Neural cell (in vitro differentiated cells): Measurements from ENCODE around the gene ZBTB44. TPM values are rescaled to one million over a fixed set of nuclear protein-coding genes. Genes with fewer than 3 reads are reported as not detected.

Experiments
- H2AFZ ChIP-seq: fragments of 200-600, 300-800 bp; sonication (generic), shearing (Covaris generic); 2 replicates; pipeline ENCODE4 v1.6.0; 2014; ENCODE audit warnings: low read depth, mild to moderate bottlenecking, antibody characterized with exemption, low read length, moderate library complexity
- H3F3A ChIP-seq: fragments of 200-600 bp; shearing (Covaris generic); 2 replicates; pipeline ENCODE4 v1.6.1; 2016; ENCODE audit warnings: mild to moderate bottlenecking, moderate library complexity, mixed read lengths, antibody characterized with exemption, low read length; ENCODE audit not compliant: insufficient read depth, poor library complexity, severe bottlenecking
- H3K27ac ChIP-seq: fragments of 200-600, 300-800 bp; sonication (generic), shearing (Covaris generic); 2 replicates; pipeline ENCODE4 v1.5.1; 2014; ENCODE audit warnings: mild to moderate bottlenecking, low read length, moderate library complexity
- H3K27me3 ChIP-seq: fragments of 300-800, 200-600 bp; sonication (generic), shearing (Covaris generic); 2 replicates; pipeline ENCODE4 v1.6.0; 2014; ENCODE audit warnings: mild to moderate bottlenecking, low read depth, low read length, moderate library complexity; ENCODE audit not compliant: insufficient read depth
- H3K36me3 ChIP-seq: fragments of 300-800, 200-600 bp; sonication (generic), shearing (Covaris generic); 2 replicates; pipeline ENCODE4 v1.5.1; 2014; ENCODE audit warnings: mild to moderate bottlenecking, antibody characterized with exemption, low read length, moderate library complexity; ENCODE audit not compliant: insufficient read depth
- H3K4me2 ChIP-seq: fragments of 300-800, 200-600 bp; sonication (generic), shearing (Covaris generic); 2 replicates; pipeline ENCODE4 v1.6.0; 2014; ENCODE audit warnings: mild to moderate bottlenecking, low read length
- H3K4me3 ChIP-seq: fragments of 300-800, 200-600 bp; sonication (generic), shearing (Covaris generic); 2 replicates; pipeline ENCODE4 v1.5.1; 2014; ENCODE audit warnings: mild to moderate bottlenecking, low read length, moderate library complexity
- H3K79me2 ChIP-seq: fragments of 200-600 bp; shearing (Covaris generic); replicated peaks from 2 replicates; pipeline ENCODE4 v1.6.0; 2014; ENCODE audit warnings: mild to moderate bottlenecking, low read length, moderate library complexity; ENCODE audit not compliant: insufficient read depth
- H3K9ac ChIP-seq: fragments of 300-800, 200-600 bp; sonication (generic), shearing (Covaris generic); 2 replicates; pipeline ENCODE4 v1.6.1; 2016; ENCODE audit warnings: mild to moderate bottlenecking, low read length, mixed read lengths
- H3K9me2 ChIP-seq: fragments of 200-600 bp; shearing (Covaris generic); 2 replicates; pipeline ENCODE4 v1.6.1; 2016; ENCODE audit warnings: mild to moderate bottlenecking, low read length, mixed read lengths; ENCODE audit not compliant: insufficient read depth
- H3K9me3 ChIP-seq: fragments of 200-600, 300-800 bp; sonication (generic), shearing (Covaris generic); 2 replicates; pipeline ENCODE4 v1.6.1; 2016; ENCODE audit warnings: mild to moderate bottlenecking, mixed run types, low read length, moderate library complexity, mixed read lengths
- H4K20me1 ChIP-seq: fragments of 200-600 bp; shearing (Covaris generic); 2 replicates; pipeline ENCODE4 v1.6.1; 2016; ENCODE audit warnings: mild to moderate bottlenecking, mixed run types; ENCODE audit not compliant: insufficient read depth
- EP300 ChIP-seq: fragments of 450-650 bp; conservative IDR thresholded peaks from 2 replicates; pipeline ENCODE4 v1.6.1; 2014; ENCODE audit warnings: antibody characterized with exemption, mild to moderate bottlenecking, moderate library complexity; ENCODE audit not compliant: poor library complexity, severe bottlenecking
- EZH2 ChIP-seq: fragments of 200-600, 300-800 bp; shearing (Covaris generic), sonication (generic); IDR thresholded peaks from 2 replicates; pipeline ENCODE4 v1.6.1; 2014; ENCODE audit warnings: antibody characterized with exemption, low read length, borderline replicate concordance, mild to moderate bottlenecking; ENCODE audit not compliant: insufficient read depth, poor library complexity, severe bottlenecking
- MXI1 ChIP-seq: fragments of 450-650 bp; conservative IDR thresholded peaks from 2 replicates; pipeline ENCODE4 v1.6.1; 2014; ENCODE audit warnings: antibody characterized with exemption, mild to moderate bottlenecking; ENCODE audit not compliant: poor library complexity, severe bottlenecking
- POLR2AphosphoS5 ChIP-seq: IDR thresholded peaks from 2 replicates; pipeline ENCODE4 v1.6.1; 2012
- RAD21 ChIP-seq: fragments of 450-650 bp; conservative IDR thresholded peaks from 2 replicates; pipeline ENCODE4 v1.6.1; 2014; ENCODE audit warnings: antibody characterized with exemption, mild to moderate bottlenecking, moderate library complexity
- SMC3 ChIP-seq: fragments of 450-650 bp; conservative IDR thresholded peaks from 2 replicates; pipeline ENCODE4 v1.6.1; 2014; ENCODE audit warnings: antibody characterized with exemption, mild to moderate bottlenecking, moderate library complexity; ENCODE audit not compliant: poor library complexity
- TAF1 ChIP-seq: IDR thresholded peaks from 2 replicates; pipeline ENCODE4 v1.6.1; 2012; ENCODE audit warnings: low read depth
- polyA plus RNA-seq: library from polyadenylated mRNA; depleted of rRNA; stranded (reverse); fragments of >200 nt; gene quantifications from 2 replicates; pipeline ENCODE4 v1.2.3, GENCODE V29; 2014
- TF ChIP-seq, protein P1 (sequence below): fragments of 450-650 bp; IDR thresholded peaks from 2 replicates; pipeline ENCODE4 v1.5.1; 2014; ENCODE audit warnings: antibody characterized with exemption, mild to moderate bottlenecking, moderate library complexity; ENCODE audit not compliant: poor library complexity, severe bottlenecking
- TF ChIP-seq, protein P2 (sequence below): IDR thresholded peaks from 2 replicates; pipeline ENCODE4 v1.6.1; 2012; ENCODE audit warnings: borderline replicate concordance

Gene ZBTB44
- polyA plus RNA-seq, 1 donor from 2014 or later = 23.3 TPM

DNA sequence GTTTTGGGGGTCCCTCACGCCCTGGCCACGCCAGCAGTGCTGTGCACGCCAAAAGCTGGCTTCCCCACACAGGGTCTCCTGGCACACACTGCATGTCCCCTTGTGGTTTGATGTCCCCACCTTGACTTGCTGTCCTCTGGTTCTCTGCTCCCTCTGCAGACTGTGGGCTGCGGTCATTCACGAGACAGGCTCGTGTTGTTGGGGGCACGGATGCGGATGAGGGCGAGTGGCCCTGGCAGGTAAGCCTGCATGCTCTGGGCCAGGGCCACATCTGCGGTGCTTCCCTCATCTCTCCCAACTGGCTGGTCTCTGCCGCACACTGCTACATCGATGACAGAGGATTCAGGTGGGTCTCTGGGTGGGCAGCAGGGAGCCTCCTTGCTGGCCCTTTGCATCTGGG lies 114.9 kb downstream of the ZBTB44 start:
- Histone ChIP-seq H3K4me2 (no peak overlapping the region), H2AFZ (no peak overlapping the region), H3K27me3 (no peaks in the 10 kb centered on the region), H3K9me2 (no peaks in the 10 kb centered on the region), H4K20me1 (no peaks in the 10 kb centered on the region), H3K4me3 (no peak overlapping the region), H3F3A (no peaks in the 10 kb centered on the region), H3K9me3 (no peaks in the 10 kb centered on the region), H3K79me2 (no peaks in the 10 kb centered on the region), H3K27ac (no peak overlapping the region), H3K36me3 (no peaks in the 10 kb centered on the region), H3K9ac (no peak overlapping the region)
- TF ChIP-seq, protein P1, sequence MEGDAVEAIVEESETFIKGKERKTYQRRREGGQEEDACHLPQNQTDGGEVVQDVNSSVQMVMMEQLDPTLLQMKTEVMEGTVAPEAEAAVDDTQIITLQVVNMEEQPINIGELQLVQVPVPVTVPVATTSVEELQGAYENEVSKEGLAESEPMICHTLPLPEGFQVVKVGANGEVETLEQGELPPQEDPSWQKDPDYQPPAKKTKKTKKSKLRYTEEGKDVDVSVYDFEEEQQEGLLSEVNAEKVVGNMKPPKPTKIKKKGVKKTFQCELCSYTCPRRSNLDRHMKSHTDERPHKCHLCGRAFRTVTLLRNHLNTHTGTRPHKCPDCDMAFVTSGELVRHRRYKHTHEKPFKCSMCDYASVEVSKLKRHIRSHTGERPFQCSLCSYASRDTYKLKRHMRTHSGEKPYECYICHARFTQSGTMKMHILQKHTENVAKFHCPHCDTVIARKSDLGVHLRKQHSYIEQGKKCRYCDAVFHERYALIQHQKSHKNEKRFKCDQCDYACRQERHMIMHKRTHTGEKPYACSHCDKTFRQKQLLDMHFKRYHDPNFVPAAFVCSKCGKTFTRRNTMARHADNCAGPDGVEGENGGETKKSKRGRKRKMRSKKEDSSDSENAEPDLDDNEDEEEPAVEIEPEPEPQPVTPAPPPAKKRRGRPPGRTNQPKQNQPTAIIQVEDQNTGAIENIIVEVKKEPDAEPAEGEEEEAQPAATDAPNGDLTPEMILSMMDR = no peak
- TF ChIP-seq TAF1 (no peak), POLR2AphosphoS5 (no peak), SMC3 (no peak)
- TF ChIP-seq, protein P2, sequence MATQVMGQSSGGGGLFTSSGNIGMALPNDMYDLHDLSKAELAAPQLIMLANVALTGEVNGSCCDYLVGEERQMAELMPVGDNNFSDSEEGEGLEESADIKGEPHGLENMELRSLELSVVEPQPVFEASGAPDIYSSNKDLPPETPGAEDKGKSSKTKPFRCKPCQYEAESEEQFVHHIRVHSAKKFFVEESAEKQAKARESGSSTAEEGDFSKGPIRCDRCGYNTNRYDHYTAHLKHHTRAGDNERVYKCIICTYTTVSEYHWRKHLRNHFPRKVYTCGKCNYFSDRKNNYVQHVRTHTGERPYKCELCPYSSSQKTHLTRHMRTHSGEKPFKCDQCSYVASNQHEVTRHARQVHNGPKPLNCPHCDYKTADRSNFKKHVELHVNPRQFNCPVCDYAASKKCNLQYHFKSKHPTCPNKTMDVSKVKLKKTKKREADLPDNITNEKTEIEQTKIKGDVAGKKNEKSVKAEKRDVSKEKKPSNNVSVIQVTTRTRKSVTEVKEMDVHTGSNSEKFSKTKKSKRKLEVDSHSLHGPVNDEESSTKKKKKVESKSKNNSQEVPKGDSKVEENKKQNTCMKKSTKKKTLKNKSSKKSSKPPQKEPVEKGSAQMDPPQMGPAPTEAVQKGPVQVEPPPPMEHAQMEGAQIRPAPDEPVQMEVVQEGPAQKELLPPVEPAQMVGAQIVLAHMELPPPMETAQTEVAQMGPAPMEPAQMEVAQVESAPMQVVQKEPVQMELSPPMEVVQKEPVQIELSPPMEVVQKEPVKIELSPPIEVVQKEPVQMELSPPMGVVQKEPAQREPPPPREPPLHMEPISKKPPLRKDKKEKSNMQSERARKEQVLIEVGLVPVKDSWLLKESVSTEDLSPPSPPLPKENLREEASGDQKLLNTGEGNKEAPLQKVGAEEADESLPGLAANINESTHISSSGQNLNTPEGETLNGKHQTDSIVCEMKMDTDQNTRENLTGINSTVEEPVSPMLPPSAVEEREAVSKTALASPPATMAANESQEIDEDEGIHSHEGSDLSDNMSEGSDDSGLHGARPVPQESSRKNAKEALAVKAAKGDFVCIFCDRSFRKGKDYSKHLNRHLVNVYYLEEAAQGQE = no peak

DNA sequence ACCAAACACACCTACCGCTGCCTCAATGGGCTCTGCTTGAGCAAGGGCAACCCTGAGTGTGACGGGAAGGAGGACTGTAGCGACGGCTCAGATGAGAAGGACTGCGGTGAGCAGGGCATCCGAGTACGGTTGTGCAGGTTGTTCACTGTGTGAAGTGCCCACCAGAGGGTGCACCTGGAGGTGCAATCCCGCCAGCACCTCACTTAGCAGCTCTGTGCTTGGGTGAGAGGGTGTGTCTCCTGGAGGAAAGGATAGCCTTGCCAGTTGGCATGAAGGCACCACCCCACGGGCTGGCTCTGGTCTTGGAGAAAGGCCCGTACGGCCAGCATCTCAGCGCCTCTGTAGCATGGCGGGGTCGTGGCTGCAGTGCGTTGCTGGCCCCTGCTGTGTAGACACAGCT lies 115.8 kb downstream of the ZBTB44 start:
- Histone ChIP-seq H3K9ac (no peak overlapping the region), H3K9me3 (no peaks in the 10 kb centered on the region), H3K36me3 (no peaks in the 10 kb centered on the region), H3K4me3 (no peak overlapping the region), H2AFZ (no peak overlapping the region), H3K27ac (no peak overlapping the region), H3K9me2 (no peaks in the 10 kb centered on the region), H3K79me2 (no peaks in the 10 kb centered on the region), H3F3A (no peaks in the 10 kb centered on the region), H4K20me1 (no peaks in the 10 kb centered on the region), H3K4me2 (no peak overlapping the region), H3K27me3 (no peaks in the 10 kb centered on the region)
- TF ChIP-seq, protein P1 = no peak
- TF ChIP-seq RAD21 (no peak), SMC3 (no peak), MXI1 (no peak), TAF1 (no peak), EP300 (no peak), POLR2AphosphoS5 (no peak), EZH2 (no peak)
- TF ChIP-seq, protein P2 = no peak
